Uterus (tissue), 4 donors: ENCODE data around the gene ERC2. TPM values are rescaled to one million over a fixed set of nuclear protein-coding genes. Genes with fewer than 3 reads are reported as not detected.
A peak's percentile ranks its signal among the peaks of the same experiment; 100 is the strongest.

Experiments
- DNase-seq, 2 donors: peaks; one replicate each; pipeline ENCODE4 v3.0.0-alpha.2; 2019 to 2020
- H3K27ac ChIP-seq, 2 donors: fragments of 200-600 bp; sonication (generic); 1 replicate in 1 of 2; 2 replicates in 1 of 2; pipeline ENCODE4 v1.5.1; 2016 to 2018
- H3K27me3 ChIP-seq, 2 donors: fragments of 200-600 bp; sonication (generic); one replicate each; pipeline ENCODE4 v1.5.1; 2018 to 2019; ENCODE audit warnings: control low read depth in 1 of 2
- H3K36me3 ChIP-seq, 2 donors: fragments of 200-600 bp; sonication (generic); one replicate each; pipeline ENCODE4 v1.5.1; 2019; ENCODE audit warnings: control low read depth in 1 of 2
- H3K4me1 ChIP-seq, 2 donors: fragments of 200-600 bp; sonication (generic); one replicate each; pipeline ENCODE4 v1.5.1; 2018 to 2019; ENCODE audit warnings: control low read depth in 1 of 2
- H3K4me3 ChIP-seq, 2 donors: fragments of 200-600 bp; sonication (generic); 1 replicate in 1 of 2; 2 replicates in 1 of 2; pipeline ENCODE4 v1.5.1; 2018 to 2019; ENCODE audit warnings: mild to moderate bottlenecking in 1 of 2
- H3K9me3 ChIP-seq, 2 donors: fragments of 200-600 bp; sonication (generic); one replicate each; pipeline ENCODE4 v1.5.1; 2019; ENCODE audit warnings: control low read depth in 1 of 2
- CTCF ChIP-seq, 4 experiments: fragments of 200-600 bp in 2 of 4; fragments of 450-650 bp in 2 of 4; sonication (generic) in 2 of 4; IDR thresholded peaks; one replicate each; pipeline ENCODE4 v1.5.1; 2016 to 2019; ENCODE audit warnings: antibody characterized with exemption in 4 of 4, mild to moderate bottlenecking in 2 of 4, moderate library complexity in 1 of 4
- POLR2A ChIP-seq, 2 donors: fragments of 450-650 bp; IDR thresholded peaks; one replicate each; pipeline ENCODE4 v1.6.1; 2016; ENCODE audit warnings: antibody characterized with exemption in 2 of 2, mild to moderate bottlenecking in 1 of 2, moderate library complexity in 1 of 2
- intact Hi-C: fragments of 100-400 bp; cut with DNase I; formaldehyde crosslinking; loops from one replicate; pipeline ENCODE4 v1.15.1; 2023; ENCODE audit warnings: low total_unique reads
- total RNA-seq, 4 donors: library from RNA; depleted of rRNA in 3 of 4; stranded (reverse); fragments of >200 nt in 3 of 4; gene quantifications; one replicate each; pipeline versions ENCODE4 v1.1.0 to v1.2.4, GENCODE V29; 2014 to 2023
- donor health status: DM: yes; HTN: yes; CAD: no.

ERC2 gene
- total RNA-seq, 4 donors from 2014 or later = 1.7 to 5.5 TPM; not detected in 2

DNA sequence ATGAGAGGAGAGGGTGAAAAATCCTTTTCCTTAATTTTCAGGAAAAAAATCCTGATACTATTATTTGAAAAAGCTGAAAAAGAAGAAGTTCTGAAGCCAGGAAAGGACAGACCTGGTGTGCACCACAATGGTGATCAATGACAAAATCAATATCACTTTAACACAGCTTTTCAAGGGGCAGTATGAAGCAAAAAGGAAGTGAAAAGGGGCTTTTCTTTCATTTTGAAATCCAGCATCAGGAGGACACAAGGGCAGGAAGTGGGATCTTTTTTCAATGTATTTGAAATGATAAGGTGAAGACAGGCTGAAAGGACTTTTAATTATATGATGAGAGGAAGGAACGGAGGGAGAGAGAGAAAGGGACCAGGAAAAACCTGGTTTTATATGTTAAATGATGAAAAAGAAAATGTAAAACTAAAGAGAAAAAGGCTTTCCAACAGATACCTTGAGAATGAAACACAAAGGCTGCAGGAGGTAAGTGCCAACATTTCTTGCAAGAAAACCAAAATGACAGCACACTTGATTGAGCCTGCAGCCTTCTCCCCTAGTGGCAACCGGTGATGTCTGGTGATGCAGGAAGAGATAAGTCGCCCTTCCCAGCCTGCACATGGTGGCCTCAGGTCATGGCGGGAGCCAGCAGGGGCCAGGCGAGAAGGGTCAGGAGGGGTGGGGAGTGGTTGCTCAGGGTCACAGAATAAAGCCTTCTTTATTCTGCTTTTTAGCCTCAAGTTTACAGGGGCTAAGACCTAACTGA is 744.4 kb downstream of the ERC2 start:
- no peak for DNase-seq
- no peaks in the 10 kb centered on the region for H3K27me3 ChIP-seq
- no peaks in the 10 kb centered on the region for H3K36me3 ChIP-seq
- no peak overlapping the region for H3K4me3 ChIP-seq
- no peaks in the 10 kb centered on the region for H3K9me3 ChIP-seq
- intact Hi-C loops = no loop called here
- H3K27ac ChIP-seq = no peak overlapping the region
- peaks cover 0 to 8% of the 10 kb centered on the region in 2 donors for H3K4me1 ChIP-seq
- TF ChIP-seq POLR2A (IDR thresholded peaks at IDR 0.05) (no peak), CTCF (IDR thresholded peaks at IDR 0.05) (no peak)

- peak; percentile 16 to 27 for DNase-seq
- Histone ChIP-seq H3K36me3 (no peaks in the 10 kb centered on the region), H3K9me3 (no peaks in the 10 kb centered on the region), H3K27ac (no peak overlapping the region), H3K27me3 (no peaks in the 10 kb centered on the region), H3K4me3 (no peak overlapping the region), H3K4me1 (peaks cover 0 to 8% of the 10 kb centered on the region in 2 donors)
- intact Hi-C loops = no loop called here
- TF ChIP-seq CTCF (IDR thresholded peaks at IDR 0.05) (peak; percentile 26 to 48 (median 30)), POLR2A (IDR thresholded peaks at IDR 0.05) (no peak)
Observed at GRCh38 chr3:55721716-55722484, 746.4 kb downstream of the ERC2 start.

DNA sequence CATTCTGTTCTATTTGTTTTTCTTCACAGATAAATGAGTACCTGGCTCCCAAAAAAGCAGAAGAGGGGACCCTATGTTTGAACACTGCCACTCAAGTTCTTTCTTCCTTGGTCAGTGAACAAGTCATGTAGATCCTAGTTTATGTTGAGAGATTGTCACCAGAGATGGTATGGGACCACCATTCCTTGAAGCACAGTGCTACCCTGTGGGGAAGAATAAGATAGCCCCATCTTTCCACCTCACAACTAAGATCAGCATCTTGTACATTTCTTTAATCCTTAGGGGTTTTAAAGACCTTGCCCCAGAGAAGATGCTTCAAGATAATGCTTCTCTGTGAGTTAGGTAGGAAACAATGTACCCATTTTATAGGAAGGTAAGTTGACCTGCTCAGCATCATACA is 747.7 kb downstream of the ERC2 start:
- TF ChIP-seq POLR2A (IDR thresholded peaks at IDR 0.05) (no peak), CTCF (IDR thresholded peaks at IDR 0.05) (no peak)
- H3K36me3 ChIP-seq = no peaks in the 10 kb centered on the region
- H3K27me3 ChIP-seq = no peaks in the 10 kb centered on the region
- H3K4me1 ChIP-seq = peaks cover 0 to 8% of the 10 kb centered on the region in 2 donors
- intact Hi-C loops = no loop called here
- DNase-seq = no peak
- no peaks in the 10 kb centered on the region for H3K9me3 ChIP-seq
- H3K27ac ChIP-seq = no peak overlapping the region
- no peak overlapping the region for H3K4me3 ChIP-seq

- Histone ChIP-seq H3K9me3 (no peaks in the 10 kb centered on the region), H3K4me1 (peaks cover 0 to 8% of the 10 kb centered on the region in 2 donors), H3K27me3 (no peaks in the 10 kb centered on the region), H3K36me3 (no peaks in the 10 kb centered on the region), H3K4me3 (no peak overlapping the region), H3K27ac (no peak overlapping the region)
- no peak for TF ChIP-seq CTCF (IDR thresholded peaks at IDR 0.05)
- no peak for TF ChIP-seq POLR2A (IDR thresholded peaks at IDR 0.05)
- intact Hi-C loops = no loop called here
- no peak for DNase-seq
Observed at GRCh38 chr3:55719508-55719907, 748.8 kb downstream of the ERC2 start.

DNA sequence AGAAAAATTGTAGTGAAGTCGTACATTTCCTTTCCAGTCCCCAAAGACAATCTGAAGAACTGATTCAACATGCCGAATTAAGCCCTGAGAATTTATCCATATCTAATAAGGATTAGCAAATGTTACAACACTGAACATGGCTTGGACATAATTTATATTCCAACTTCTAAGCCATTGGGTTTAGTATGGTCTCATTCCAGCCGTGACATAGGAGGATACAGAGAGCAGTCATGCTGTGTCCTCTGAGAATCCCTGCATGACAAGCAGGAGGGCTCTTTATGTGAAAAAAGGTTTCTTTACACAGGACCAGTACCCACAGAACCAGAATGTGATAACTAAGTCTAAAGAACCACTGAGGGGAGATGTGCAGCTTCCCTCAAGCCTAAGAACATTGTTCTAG is 749.3 kb downstream of the ERC2 start:
- H3K36me3 ChIP-seq = no peaks in the 10 kb centered on the region
- H3K4me3 ChIP-seq = no peak overlapping the region
- intact Hi-C loops = no loop called here
- TF ChIP-seq CTCF (IDR thresholded peaks at IDR 0.05) = no peak
- no peak for TF ChIP-seq POLR2A (IDR thresholded peaks at IDR 0.05)
- H3K27me3 ChIP-seq = no peaks in the 10 kb centered on the region
- DNase-seq = no peak
- H3K27ac ChIP-seq = no peak overlapping the region
- H3K4me1 ChIP-seq = peaks cover 0 to 8% of the 10 kb centered on the region in 2 donors
- no peaks in the 10 kb centered on the region for H3K9me3 ChIP-seq
